Lower leg skin (tissue), 3 donors: ENCODE data around the gene ZFYVE9.

ENCODE experiments used
- POLR2A ChIP-seq, 2 donors: fragments of 450-650 bp; IDR thresholded peaks; one replicate each; pipeline ENCODE4 v1.6.1; 2016 to 2017; ENCODE audit warnings: antibody characterized with exemption in 2 of 2, mild to moderate bottlenecking in 1 of 2, moderate library complexity in 1 of 2
- TF ChIP-seq, protein P1 (sequence below), 3 donors: fragments of 450-650 bp; IDR thresholded peaks; one replicate each; pipeline ENCODE4 v1.5.1; 2016; ENCODE audit warnings: antibody characterized with exemption in 3 of 3, mild to moderate bottlenecking in 3 of 3, moderate library complexity in 2 of 3

DNA sequence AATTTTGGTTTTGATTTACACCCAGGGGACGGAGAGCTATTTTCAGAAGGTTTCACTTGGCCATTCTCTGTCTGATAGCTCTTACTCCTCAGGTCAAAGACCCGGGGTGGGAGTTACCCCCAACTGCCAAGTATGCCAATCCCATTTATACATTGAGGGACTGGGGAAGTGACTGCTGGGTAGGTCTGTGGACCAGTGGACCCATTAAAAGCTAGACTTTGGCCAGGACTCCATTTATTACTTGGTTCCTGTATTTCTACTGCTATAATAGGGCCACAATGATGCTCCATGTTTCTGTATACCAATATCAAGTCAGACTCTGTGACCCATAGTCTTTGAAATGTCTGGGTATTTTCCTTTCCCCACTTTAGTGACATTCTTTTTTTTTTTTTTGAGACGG lies 14.6 kb downstream of the ZFYVE9 start:
- TF ChIP-seq POLR2A (IDR thresholded peaks at IDR 0.05): no peak
- TF ChIP-seq, protein P1, sequence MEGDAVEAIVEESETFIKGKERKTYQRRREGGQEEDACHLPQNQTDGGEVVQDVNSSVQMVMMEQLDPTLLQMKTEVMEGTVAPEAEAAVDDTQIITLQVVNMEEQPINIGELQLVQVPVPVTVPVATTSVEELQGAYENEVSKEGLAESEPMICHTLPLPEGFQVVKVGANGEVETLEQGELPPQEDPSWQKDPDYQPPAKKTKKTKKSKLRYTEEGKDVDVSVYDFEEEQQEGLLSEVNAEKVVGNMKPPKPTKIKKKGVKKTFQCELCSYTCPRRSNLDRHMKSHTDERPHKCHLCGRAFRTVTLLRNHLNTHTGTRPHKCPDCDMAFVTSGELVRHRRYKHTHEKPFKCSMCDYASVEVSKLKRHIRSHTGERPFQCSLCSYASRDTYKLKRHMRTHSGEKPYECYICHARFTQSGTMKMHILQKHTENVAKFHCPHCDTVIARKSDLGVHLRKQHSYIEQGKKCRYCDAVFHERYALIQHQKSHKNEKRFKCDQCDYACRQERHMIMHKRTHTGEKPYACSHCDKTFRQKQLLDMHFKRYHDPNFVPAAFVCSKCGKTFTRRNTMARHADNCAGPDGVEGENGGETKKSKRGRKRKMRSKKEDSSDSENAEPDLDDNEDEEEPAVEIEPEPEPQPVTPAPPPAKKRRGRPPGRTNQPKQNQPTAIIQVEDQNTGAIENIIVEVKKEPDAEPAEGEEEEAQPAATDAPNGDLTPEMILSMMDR (IDR thresholded peaks at IDR 0.05): no peak
